ENCODE results near the gene THRB.

THRB gene

GRCh38 chr3:24072193-24072592 is 422.5 kb downstream of the THRB start:
- no peaks in the 10 kb centered on the region for H3K36me3 ChIP-seq (ENCODE audit: control insufficient read depth in 2 of 2, insufficient read depth in 2 of 2, low read length in 2 of 2)
- no peak overlapping the region for H3K9ac ChIP-seq (ENCODE audit: low read depth in 1 of 2, low read length in 2 of 2)
- H3K4me1 ChIP-seq (ENCODE audit: control insufficient read depth in 2 of 2, insufficient read depth in 2 of 2, low read length in 2 of 2) = no peaks in the 10 kb centered on the region
- H3K9me3 ChIP-seq (ENCODE audit: control insufficient read depth in 2 of 2, low read length in 2 of 2) = no peaks in the 10 kb centered on the region
- no peak overlapping the region for H3K27ac ChIP-seq (ENCODE audit: low read depth in 2 of 2, low read length in 2 of 2)
- H3K4me3 ChIP-seq (ENCODE audit: low read length in 2 of 2) = no peak overlapping the region
- H3K27me3 ChIP-seq (ENCODE audit: control insufficient read depth in 2 of 2, insufficient read depth in 2 of 2, low read length in 2 of 2) = no peaks in the 10 kb centered on the region

- H3K4me3 ChIP-seq (ENCODE audit: low read length in 2 of 2) = no peak overlapping the region
- H3K27me3 ChIP-seq (ENCODE audit: control insufficient read depth in 2 of 2, insufficient read depth in 2 of 2, low read length in 2 of 2) = no peaks in the 10 kb centered on the region
- no peaks in the 10 kb centered on the region for H3K9me3 ChIP-seq (ENCODE audit: control insufficient read depth in 2 of 2, low read length in 2 of 2)
- H3K4me1 ChIP-seq (ENCODE audit: control insufficient read depth in 2 of 2, insufficient read depth in 2 of 2, low read length in 2 of 2) = no peaks in the 10 kb centered on the region
- H3K27ac ChIP-seq (ENCODE audit: low read depth in 2 of 2, low read length in 2 of 2) = no peak overlapping the region
- H3K36me3 ChIP-seq (ENCODE audit: control insufficient read depth in 2 of 2, insufficient read depth in 2 of 2, low read length in 2 of 2) = no peaks in the 10 kb centered on the region
- no peak overlapping the region for H3K9ac ChIP-seq (ENCODE audit: low read depth in 1 of 2, low read length in 2 of 2)
Observed at GRCh38 chr3:24069045-24069444, 425.6 kb downstream of the THRB start.

GRCh38 chr3:24067483-24067882 is 427.2 kb downstream of the THRB start:
- Histone ChIP-seq H3K9ac (ENCODE audit: low read depth in 1 of 2, low read length in 2 of 2) (no peak overlapping the region), H3K4me1 (ENCODE audit: control insufficient read depth in 2 of 2, insufficient read depth in 2 of 2, low read length in 2 of 2) (no peaks in the 10 kb centered on the region), H3K4me3 (ENCODE audit: low read length in 2 of 2) (no peak overlapping the region), H3K27ac (ENCODE audit: low read depth in 2 of 2, low read length in 2 of 2) (no peak overlapping the region), H3K9me3 (ENCODE audit: control insufficient read depth in 2 of 2, low read length in 2 of 2) (no peaks in the 10 kb centered on the region), H3K36me3 (ENCODE audit: control insufficient read depth in 2 of 2, insufficient read depth in 2 of 2, low read length in 2 of 2) (no peaks in the 10 kb centered on the region), H3K27me3 (ENCODE audit: control insufficient read depth in 2 of 2, insufficient read depth in 2 of 2, low read length in 2 of 2) (no peaks in the 10 kb centered on the region)

Data from mucosa of rectum (tissue), 2 donors.